ENCODE measurements around the gene ZFP36L2. TPM values are rescaled to one million over a fixed set of nuclear protein-coding genes. Genes with fewer than 3 reads are reported as not detected.

The ZFP36L2 gene
- polyA plus RNA-seq, 1 experiment, result 16.0 TPM

- CTCF ChIA-PET, result interaction anchor here (1.9 kb wide), 1 partner anchor 251 kb away, joined by 9 read pairs; no protein-coding TSS in a partner anchor
- Histone ChIP-seq H3K27me3 (ENCODE audit: control insufficient read depth, insufficient read depth, low read length) (no peaks in the 10 kb centered on the region), H3K4me3 (ENCODE audit: low read depth, low read length) (no peak overlapping the region), H3K9me3 (ENCODE audit: control insufficient read depth, insufficient read depth, low read length) (no peaks in the 10 kb centered on the region), H3K27ac (ENCODE audit: low read depth, low read length) (no peak overlapping the region)
- no peak for TF ChIP-seq CTCF (IDR thresholded peaks at IDR 0.05; ENCODE audit: low read depth, low read length)
- POLR2A ChIA-PET, result no interaction called here
- no peak for DNase-seq (ENCODE audit: low read depth, low spot score)
Measured at GRCh38 chr2:43233218-43234212, 7.1 kb upstream of the ZFP36L2 start.

DNA sequence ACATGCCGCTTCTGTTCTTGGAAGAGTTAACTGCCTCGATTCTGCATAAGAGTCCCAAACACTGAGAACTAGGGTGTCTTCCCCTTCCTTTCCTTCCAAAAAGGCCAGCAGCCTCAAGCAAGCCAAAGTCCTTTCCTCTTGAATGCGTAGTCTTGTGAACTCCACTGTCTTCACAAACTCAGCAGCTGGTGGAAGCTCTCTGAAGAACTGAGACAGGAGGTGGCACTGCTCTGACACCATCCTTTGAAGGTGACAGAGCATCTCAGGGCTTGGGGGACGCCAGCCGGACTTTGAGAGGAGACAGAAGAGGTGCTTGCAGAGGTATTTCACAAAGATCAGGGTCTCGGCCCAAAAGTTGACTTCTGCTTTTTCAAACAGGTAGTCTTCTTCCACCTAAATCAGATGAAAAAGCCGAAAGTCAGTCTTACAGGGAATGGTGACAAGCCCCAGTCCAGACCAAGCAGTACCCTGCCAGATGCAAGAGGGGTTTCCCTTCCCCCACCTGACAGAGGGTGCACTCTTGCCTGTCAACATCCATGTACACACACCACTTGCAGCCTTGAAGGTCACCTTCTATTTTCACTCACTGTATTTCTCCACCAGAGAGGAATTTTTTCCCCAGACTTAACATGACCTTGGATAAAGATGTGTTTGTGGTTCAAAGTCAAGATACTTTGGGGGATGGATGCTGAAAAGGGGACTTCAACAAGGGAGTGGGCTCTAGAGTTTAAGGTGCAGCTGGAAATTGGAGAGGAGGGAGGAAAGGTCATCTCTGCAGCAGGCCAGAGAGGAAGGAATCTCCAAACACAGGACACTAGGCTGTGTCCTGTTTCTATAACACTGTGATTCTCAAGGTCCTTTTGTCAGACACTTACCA, 4.8 kb upstream of the ZFP36L2 start:
- POLR2A ChIA-PET, result no interaction called here
- H3K27ac ChIP-seq (ENCODE audit: low read depth, low read length), result no peak overlapping the region
- DNase-seq (ENCODE audit: low read depth, low spot score), result no peak
- TF ChIP-seq CTCF (IDR thresholded peaks at IDR 0.05; ENCODE audit: low read depth, low read length), result no peak
- CTCF ChIA-PET, result no interaction called here
- no peaks in the 10 kb centered on the region; the same call in 1 of the 2 replicates for H3K9me3 ChIP-seq (ENCODE audit: control insufficient read depth, insufficient read depth, low read length)
- H3K27me3 ChIP-seq (ENCODE audit: control insufficient read depth, insufficient read depth, low read length), result no peaks in the 10 kb centered on the region
- H3K4me3 ChIP-seq (ENCODE audit: low read depth, low read length), result no peak overlapping the region

DNA sequence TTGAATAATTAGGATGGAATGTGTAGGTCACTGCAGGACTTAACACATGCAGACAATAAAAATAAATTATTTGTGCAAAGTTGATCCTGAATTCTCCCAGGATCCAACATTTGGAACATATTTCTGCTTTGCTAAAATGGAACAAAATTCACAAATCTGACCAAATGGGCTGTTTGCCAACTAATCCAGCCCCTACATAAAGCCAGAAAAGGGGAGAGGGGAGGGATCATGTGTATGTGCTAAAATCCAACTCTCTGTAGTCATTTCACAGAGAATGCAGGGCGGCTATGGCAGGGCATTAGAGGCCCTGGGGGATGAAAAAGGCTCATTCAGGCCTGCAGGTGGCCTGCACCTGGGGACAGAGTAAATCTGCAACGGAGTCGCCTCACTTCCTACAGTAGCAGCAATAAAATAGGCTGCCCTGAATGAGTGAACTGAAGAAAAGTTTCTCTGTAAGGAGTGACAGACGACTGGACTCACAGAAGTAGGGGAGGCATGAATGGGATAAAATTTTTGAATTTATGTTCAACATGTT, 4.0 kb upstream of the ZFP36L2 start:
- ChIA-PET POLR2A (no interaction called here), CTCF (interaction anchor here (0.9 to 4.1 kb wide), 5 partner anchors 100 to 254 kb away, joined by 3 to 104 read pairs (median 9); no protein-coding TSS in a partner anchor)
- Histone ChIP-seq H3K9me3 (ENCODE audit: control insufficient read depth, insufficient read depth, low read length) (no peaks in the 10 kb centered on the region; the same call in 1 of the 2 replicates), H3K27ac (ENCODE audit: low read depth, low read length) (no peak overlapping the region), H3K27me3 (ENCODE audit: control insufficient read depth, insufficient read depth, low read length) (no peaks in the 10 kb centered on the region), H3K4me3 (ENCODE audit: low read depth, low read length) (no peak overlapping the region)
- DNase-seq (ENCODE audit: low read depth, low spot score), result no peak
- no peak for TF ChIP-seq CTCF (IDR thresholded peaks at IDR 0.05; ENCODE audit: low read depth, low read length)

GRCh38 chr2:43228756-43229659, 2.6 kb upstream of the ZFP36L2 start:
- no peak for DNase-seq (ENCODE audit: low read depth, low spot score)
- ChIA-PET CTCF (interaction anchor here (0.5 to 4.1 kb wide), 94 partner anchors 8 to 418 kb away, joined by 3 to 104 read pairs (median 5); no protein-coding TSS in a partner anchor), POLR2A (interaction anchor here (0.7 to 1.1 kb wide), 2 partner anchors 132 to 419 kb away, joined by 3 read pairs; no protein-coding TSS in a partner anchor)
- Histone ChIP-seq H3K27me3 (ENCODE audit: control insufficient read depth, insufficient read depth, low read length) (no peaks in the 10 kb centered on the region), H3K9me3 (ENCODE audit: control insufficient read depth, insufficient read depth, low read length) (no peaks in the 10 kb centered on the region; the same call in 1 of the 2 replicates), H3K27ac (ENCODE audit: low read depth, low read length) (peak overlapping the region; percentile 11), H3K4me3 (ENCODE audit: low read depth, low read length) (no peak overlapping the region)
- no peak for TF ChIP-seq CTCF (IDR thresholded peaks at IDR 0.05; ENCODE audit: low read depth, low read length)
